H7 (cell line): ENCODE measurements around the gene SPSB4. TPM values are rescaled to one million over a fixed set of nuclear protein-coding genes. Genes with fewer than 3 reads are reported as not detected.
A peak's percentile ranks its signal among the peaks of the same experiment; 100 is the strongest.

Experiments
- DNase-seq: peaks from one replicate; pipeline ENCODE4 v3.0.0; 2012
- H3K27me3 ChIP-seq: 2 replicates; pipeline ENCODE4 v1.6.0; 2011; ENCODE audit warnings: mild to moderate bottlenecking, low read length; ENCODE audit not compliant: control insufficient read depth, insufficient read depth
- H3K36me3 ChIP-seq: replicated peaks from 2 replicates; pipeline ENCODE4 v1.5.1; 2011; ENCODE audit warnings: low read length; ENCODE audit not compliant: control insufficient read depth, insufficient read depth
- H3K4me3 ChIP-seq: 2 replicates; pipeline ENCODE4 v1.5.1; 2011; ENCODE audit warnings: low read depth, mild to moderate bottlenecking, control low read depth, low read length, moderate library complexity; ENCODE audit not compliant: insufficient read depth
- total RNA-seq: library from RNA; depleted of rRNA; stranded (reverse); fragments of >200 nt; shearing (Covaris generic); gene quantifications from 2 replicates; pipeline ENCODE4 v1.2.3, GENCODE V29; 2014

Gene SPSB4
- total RNA-seq, 1 experiment from 2014 or later, result 35.6 TPM

- Histone ChIP-seq H3K4me3 (no peak overlapping the region), H3K27me3 (no peaks in the 10 kb centered on the region), H3K36me3 (no peaks in the 10 kb centered on the region)
- DNase-seq, result no peak
These were observed 71.4 kb downstream of the SPSB4 start for GRCh38 chr3:141122455-141123030.

GRCh38 chr3:141123677-141124410 is 72.7 kb downstream of the SPSB4 start:
- no peak for DNase-seq
- H3K36me3 ChIP-seq, result no peaks in the 10 kb centered on the region
- H3K4me3 ChIP-seq, result no peak overlapping the region
- H3K27me3 ChIP-seq, result no peaks in the 10 kb centered on the region

GRCh38 chr3:141124715-141125114 is 73.6 kb downstream of the SPSB4 start:
- no peaks in the 10 kb centered on the region for H3K36me3 ChIP-seq
- no peaks in the 10 kb centered on the region for H3K27me3 ChIP-seq
- no peak for DNase-seq
- no peak overlapping the region for H3K4me3 ChIP-seq

- H3K27me3 ChIP-seq, result no peaks in the 10 kb centered on the region
- no peak overlapping the region for H3K4me3 ChIP-seq
- DNase-seq, result no peak
- no peaks in the 10 kb centered on the region for H3K36me3 ChIP-seq
These were observed 74.2 kb downstream of the SPSB4 start for GRCh38 chr3:141125351-141125750.

- DNase-seq, result no peak
- Histone ChIP-seq H3K27me3 (no peaks in the 10 kb centered on the region), H3K36me3 (no peaks in the 10 kb centered on the region), H3K4me3 (no peak overlapping the region)
These were observed 75.7 kb downstream of the SPSB4 start for GRCh38 chr3:141126661-141127343.

- no peaks in the 10 kb centered on the region for H3K27me3 ChIP-seq
- H3K4me3 ChIP-seq, result no peak overlapping the region
- H3K36me3 ChIP-seq, result no peaks in the 10 kb centered on the region
- DNase-seq, result no peak
These were observed 76.4 kb downstream of the SPSB4 start for GRCh38 chr3:141127344-141128125.

GRCh38 chr3:141128126-141128777 is 77.1 kb downstream of the SPSB4 start:
- H3K27me3 ChIP-seq, result no peaks in the 10 kb centered on the region
- no peak for DNase-seq
- no peaks in the 10 kb centered on the region for H3K36me3 ChIP-seq
- H3K4me3 ChIP-seq, result no peak overlapping the region

- Histone ChIP-seq H3K27me3 (no peaks in the 10 kb centered on the region), H3K36me3 (no peaks in the 10 kb centered on the region), H3K4me3 (no peak overlapping the region)
- no peak for DNase-seq
These were observed 77.9 kb downstream of the SPSB4 start for GRCh38 chr3:141129049-141129448.

- H3K36me3 ChIP-seq, result no peaks in the 10 kb centered on the region
- no peaks in the 10 kb centered on the region for H3K27me3 ChIP-seq
- no peak for DNase-seq
- H3K4me3 ChIP-seq, result no peak overlapping the region
These were observed 78.4 kb downstream of the SPSB4 start for GRCh38 chr3:141129541-141130011.

- DNase-seq, result no peak
- Histone ChIP-seq H3K4me3 (no peak overlapping the region), H3K36me3 (no peaks in the 10 kb centered on the region), H3K27me3 (no peaks in the 10 kb centered on the region)
These were observed 92.4 kb downstream of the SPSB4 start for GRCh38 chr3:141143517-141143916.

- H3K27me3 ChIP-seq, result no peaks in the 10 kb centered on the region
- DNase-seq, result peak; percentile 7
- H3K36me3 ChIP-seq, result no peaks in the 10 kb centered on the region
- H3K4me3 ChIP-seq, result no peak overlapping the region
These were observed 95.9 kb downstream of the SPSB4 start for GRCh38 chr3:141146979-141147470.

- no peak overlapping the region for H3K4me3 ChIP-seq
- H3K36me3 ChIP-seq, result no peaks in the 10 kb centered on the region
- DNase-seq, result no peak
- H3K27me3 ChIP-seq, result no peaks in the 10 kb centered on the region
These were observed 96.5 kb downstream of the SPSB4 start for GRCh38 chr3:141147657-141148056.

GRCh38 chr3:141148169-141148568 is 97.0 kb downstream of the SPSB4 start:
- DNase-seq, result no peak
- Histone ChIP-seq H3K36me3 (no peaks in the 10 kb centered on the region), H3K27me3 (no peaks in the 10 kb centered on the region), H3K4me3 (no peak overlapping the region)

GRCh38 chr3:141148770-141149169 is 97.6 kb downstream of the SPSB4 start:
- Histone ChIP-seq H3K4me3 (no peak overlapping the region), H3K27me3 (no peaks in the 10 kb centered on the region), H3K36me3 (no peaks in the 10 kb centered on the region)
- DNase-seq, result no peak
